Activated naive CD4-positive, alpha-beta T cell treated with anti-CD3 and anti-CD28 coated beads, Interleukin-2, amount 10 ng/mL, durations not matched to agents 7 days and 5 days (primary cell): Measurements from ENCODE around the gene PGAM5.

Source experiments
- CTCF ChIA-PET: fragments of 350-600 bp; sonication (Branson Sonifier 250); formaldehyde crosslinking; loops from one replicate; lab custom pipeline; 2021; ENCODE audit warnings: antibody characterized with exemption; lab: Charles Lee
- DNase-seq: peaks from one replicate; pipeline ENCODE4 v3.0.0-alpha.2; 2020
- H3K27ac Mint-ChIP-seq: one replicate; pipeline ENCODE4 v1.8.0; 2021; ENCODE audit warnings: mild to moderate bottlenecking, moderate library complexity, mixed read lengths
- H3K27me3 Mint-ChIP-seq: one replicate; pipeline ENCODE4 v1.8.0; 2021; ENCODE audit warnings: mild to moderate bottlenecking, mixed read lengths
- H3K36me3 Mint-ChIP-seq: one replicate; pipeline ENCODE4 v1.8.0; 2021; ENCODE audit warnings: mixed read lengths
- H3K4me1 Mint-ChIP-seq: one replicate; pipeline ENCODE4 v1.8.0; 2021; ENCODE audit warnings: mixed read lengths
- H3K4me3 Mint-ChIP-seq: one replicate; pipeline ENCODE4 v1.8.0; 2021; ENCODE audit warnings: mild to moderate bottlenecking, moderate library complexity, mixed read lengths
- H3K9me3 Mint-ChIP-seq: one replicate; pipeline ENCODE4 v1.8.0; 2021; ENCODE audit warnings: mixed read lengths

Gene PGAM5

GRCh38 chr12:132761921-132762583, 51.4 kb downstream of the PGAM5 start:
- Mint-ChIP-seq H3K27ac (peak overlapping the region; percentile 93), H3K27me3 (no peaks in the 10 kb centered on the region), H3K9me3 (no peaks in the 10 kb centered on the region), H3K36me3 (peaks cover 22% of the 10 kb centered on the region), H3K4me1 (peaks cover 40% of the 10 kb centered on the region), H3K4me3 (peak overlapping the region; percentile 74)
- peak; percentile 88 for DNase-seq
- CTCF ChIA-PET, result no interaction called here

- CTCF ChIA-PET, result interaction anchor here (1.2 kb wide), 1 partner anchor 8 kb away, joined by 3 read pairs; no protein-coding TSS in a partner anchor
- H3K27ac Mint-ChIP-seq, result no peak overlapping the region
- peaks cover 53% of the 10 kb centered on the region for H3K4me1 Mint-ChIP-seq
- H3K9me3 Mint-ChIP-seq, result no peaks in the 10 kb centered on the region
- H3K4me3 Mint-ChIP-seq, result no peak overlapping the region
- no peak for DNase-seq
- H3K36me3 Mint-ChIP-seq, result peaks cover 16% of the 10 kb centered on the region
- H3K27me3 Mint-ChIP-seq, result no peaks in the 10 kb centered on the region
Observed at GRCh38 chr12:132764231-132764630, 53.6 kb downstream of the PGAM5 start.

- Mint-ChIP-seq H3K36me3 (peaks cover 19% of the 10 kb centered on the region), H3K4me3 (no peak overlapping the region), H3K27ac (peak overlapping the region; percentile 37), H3K9me3 (no peaks in the 10 kb centered on the region), H3K27me3 (no peaks in the 10 kb centered on the region), H3K4me1 (peaks cover 55% of the 10 kb centered on the region)
- DNase-seq, result no peak
- CTCF ChIA-PET, result interaction anchor here (0.6 kb wide), 2 partner anchors 29 to 279 kb away, joined by 3 read pairs; no protein-coding TSS in a partner anchor
Observed at GRCh38 chr12:132765361-132765760, 54.7 kb downstream of the PGAM5 start.

- no peaks in the 10 kb centered on the region for H3K9me3 Mint-ChIP-seq
- H3K27me3 Mint-ChIP-seq, result no peaks in the 10 kb centered on the region
- peak overlapping the region; percentile 28 for H3K27ac Mint-ChIP-seq
- peaks cover 59% of the 10 kb centered on the region for H3K4me1 Mint-ChIP-seq
- no peak for DNase-seq
- H3K36me3 Mint-ChIP-seq, result peaks cover 19% of the 10 kb centered on the region
- CTCF ChIA-PET, result no interaction called here
- H3K4me3 Mint-ChIP-seq, result no peak overlapping the region
Observed at GRCh38 chr12:132766380-132767085, 55.9 kb downstream of the PGAM5 start.

GRCh38 chr12:132771126-132771838, 60.6 kb downstream of the PGAM5 start:
- Mint-ChIP-seq H3K4me1 (peaks cover 60% of the 10 kb centered on the region), H3K4me3 (no peak overlapping the region), H3K27ac (peak overlapping the region; percentile 81), H3K9me3 (no peaks in the 10 kb centered on the region), H3K36me3 (peaks cover 45% of the 10 kb centered on the region), H3K27me3 (no peaks in the 10 kb centered on the region)
- DNase-seq, result peak; percentile 74
- CTCF ChIA-PET, result no interaction called here
